MV-4-11 (cell line): ENCODE results near the gene SCAMP3.
"Not testable (repeated sequence)": the region's sequence is repeated elsewhere in the genome, so short reads cannot be mapped to it uniquely, and the experiment has no call there.

Source experiments
- DNase-seq: peaks from one replicate; lab custom pipeline; 2025; lab: John Stamatoyannopoulos, UW

Gene SCAMP3

DNA sequence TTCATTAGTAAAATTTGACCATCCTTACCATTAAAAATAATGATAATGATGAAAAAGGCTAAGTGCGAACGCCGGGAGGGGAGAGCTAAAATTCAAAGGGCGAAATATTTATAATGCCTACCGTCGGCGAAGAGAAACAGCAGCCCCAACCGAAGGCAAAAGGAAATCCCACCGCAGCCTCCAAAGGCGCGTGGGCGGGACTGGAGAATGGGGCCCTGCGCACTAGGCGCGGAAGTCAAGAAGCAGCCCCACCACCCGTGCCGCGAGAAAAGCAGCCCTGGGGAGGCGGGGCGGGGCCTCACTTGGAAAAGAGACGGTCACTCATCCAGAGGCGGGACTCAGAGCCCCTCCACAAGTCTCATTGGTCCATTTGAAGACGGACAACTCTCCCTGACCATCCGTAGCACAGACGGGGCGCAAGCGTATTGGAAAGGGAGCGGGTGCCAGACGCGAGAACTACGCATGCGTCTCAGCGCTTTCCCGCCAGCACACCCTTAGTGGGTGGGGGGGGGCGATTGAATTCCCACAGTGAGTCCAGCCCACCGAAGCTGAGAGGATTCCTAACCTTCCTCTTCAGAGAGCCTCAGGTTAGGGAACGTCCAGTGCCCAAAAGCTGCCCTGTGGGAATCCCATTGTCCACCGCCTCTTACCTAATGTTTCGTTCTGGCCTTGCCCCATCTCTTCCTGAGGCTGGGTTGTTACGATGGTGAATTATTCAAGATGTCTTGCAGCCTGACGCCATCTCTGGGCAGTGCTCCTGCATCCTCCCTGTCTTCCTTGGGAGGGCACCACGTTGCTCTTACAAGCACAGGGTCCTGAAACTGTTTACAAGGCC lies 34.7 kb downstream of the SCAMP3 start:
- peak; percentile 99 for DNase-seq

DNA sequence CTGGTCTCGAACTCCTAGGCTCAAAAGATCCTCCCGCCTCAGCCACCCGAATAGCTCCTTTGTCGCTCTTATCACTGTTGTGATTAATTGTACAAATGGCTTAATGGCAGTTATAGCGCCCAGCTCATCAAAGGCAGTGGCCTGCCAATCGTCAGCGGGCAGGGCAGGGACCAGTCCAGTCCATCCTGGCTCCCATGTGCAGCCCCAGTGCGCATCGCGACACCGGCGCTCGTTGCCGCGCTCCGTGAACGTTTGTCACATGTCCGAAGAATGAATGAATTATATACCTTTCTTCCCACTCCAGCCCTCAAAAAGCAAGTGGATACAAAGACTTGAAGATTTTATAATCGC lies 35.3 kb downstream of the SCAMP3 start:
- DNase-seq: peak; percentile 47

DNA sequence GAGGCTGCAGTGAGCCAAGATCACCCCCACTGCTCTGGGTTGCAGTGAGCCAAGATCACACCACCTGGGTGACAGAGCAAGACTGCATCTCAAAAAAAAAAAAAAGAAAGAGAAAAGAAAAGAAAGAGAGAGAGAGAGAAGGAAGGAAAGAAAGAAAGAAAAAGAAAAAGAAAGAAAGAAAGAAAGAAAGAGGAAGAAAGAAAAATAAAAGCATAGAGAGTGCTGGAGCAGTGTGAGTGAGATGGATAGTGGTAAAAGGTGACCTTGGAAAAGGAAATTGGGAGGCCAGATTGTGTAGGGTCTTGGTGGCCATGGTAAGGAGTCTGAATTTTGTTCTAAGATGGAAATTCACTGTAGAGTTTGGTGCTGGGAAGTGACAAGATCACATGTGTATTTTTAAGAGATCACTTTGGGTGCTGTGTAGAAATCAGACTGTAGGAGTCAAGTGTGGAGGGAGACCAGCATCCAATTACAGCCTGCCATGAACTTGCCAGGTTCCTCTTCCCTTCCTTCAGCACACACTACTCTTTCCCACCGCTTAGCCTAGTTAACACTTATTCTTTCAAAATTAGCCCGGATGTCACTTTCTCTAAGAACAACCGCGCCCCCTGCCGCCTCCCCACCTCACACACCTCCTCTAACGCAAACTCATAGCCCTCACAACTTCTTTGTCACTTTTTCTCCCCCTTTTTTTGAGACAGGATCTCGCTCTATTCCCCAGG lies 35.8 kb downstream of the SCAMP3 start:
- peak; percentile 87 for DNase-seq

DNA sequence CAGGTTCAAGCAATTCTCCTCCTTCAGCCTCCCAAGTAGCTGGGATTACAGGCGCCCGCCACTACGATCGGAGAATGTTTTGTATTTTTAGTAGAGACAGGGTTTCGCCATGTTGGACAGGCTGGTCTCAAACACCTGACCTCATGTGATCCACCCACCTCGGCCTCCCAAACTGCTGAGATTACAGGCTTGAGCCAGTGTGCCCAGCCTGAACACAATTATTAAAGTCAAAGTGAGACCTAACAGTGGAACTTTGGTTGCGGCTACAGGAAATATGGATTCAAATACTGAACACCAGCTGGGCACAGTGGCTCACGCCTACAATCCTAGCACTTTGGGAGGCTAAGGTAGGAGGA lies 36.8 kb downstream of the SCAMP3 start:
- not testable (repeated sequence) for DNase-seq

DNA sequence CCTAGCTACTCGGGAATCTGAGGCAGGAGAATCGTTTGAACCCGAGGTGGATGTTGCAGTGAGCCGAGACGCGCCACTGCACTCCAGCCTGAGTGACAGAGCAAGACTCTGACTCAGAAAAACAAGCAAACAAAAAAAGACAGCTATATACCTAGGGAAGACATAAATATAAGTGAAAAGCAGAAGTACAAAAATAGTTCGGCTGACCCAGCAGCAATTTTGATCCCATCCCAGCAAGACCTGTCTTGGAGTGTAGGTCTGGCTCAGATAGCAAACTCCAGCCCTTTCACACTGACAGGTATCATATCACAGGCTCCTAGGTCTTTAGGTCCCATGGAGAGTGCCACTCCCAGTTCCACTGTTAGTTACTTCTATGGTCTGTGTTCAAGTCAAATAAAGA lies 39.1 kb downstream of the SCAMP3 start:
- DNase-seq: peak; percentile 78

DNA sequence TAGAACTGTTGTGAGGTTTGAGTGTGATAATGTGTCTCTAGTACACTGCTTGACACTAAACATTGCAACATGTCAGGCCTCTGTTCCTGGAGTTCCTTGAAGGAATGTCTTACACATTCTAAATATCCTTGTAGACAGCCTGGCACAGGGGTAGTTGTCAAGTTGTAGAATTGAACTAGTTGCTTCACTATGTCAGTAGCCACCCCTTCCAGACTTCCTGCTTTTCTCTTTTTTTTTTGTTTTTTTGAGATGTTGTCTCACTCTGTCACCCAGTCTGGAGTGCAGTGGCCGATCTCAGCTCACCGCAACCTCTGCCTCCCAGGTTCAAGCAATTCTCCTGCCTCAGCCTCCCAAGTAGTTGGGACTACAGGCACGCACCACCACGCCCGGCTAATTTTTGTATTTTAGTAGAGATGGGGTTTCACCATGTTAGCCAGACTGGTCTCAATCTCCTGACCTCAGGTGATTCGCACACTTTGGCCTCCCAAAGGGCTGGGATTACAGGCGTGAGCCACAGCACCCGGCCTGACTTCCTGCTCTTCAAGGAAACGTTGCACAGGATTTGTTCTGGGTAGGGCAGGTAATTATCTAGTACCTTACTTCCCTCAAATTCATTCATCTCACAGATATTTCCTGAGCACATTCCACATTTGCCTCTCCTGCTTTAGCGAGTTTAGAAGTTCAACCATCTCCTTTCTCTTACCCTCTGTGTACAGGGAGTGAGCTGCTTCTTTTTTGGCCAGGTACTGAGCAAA lies 41.8 kb downstream of the SCAMP3 start:
- DNase-seq: not testable (repeated sequence)

DNA sequence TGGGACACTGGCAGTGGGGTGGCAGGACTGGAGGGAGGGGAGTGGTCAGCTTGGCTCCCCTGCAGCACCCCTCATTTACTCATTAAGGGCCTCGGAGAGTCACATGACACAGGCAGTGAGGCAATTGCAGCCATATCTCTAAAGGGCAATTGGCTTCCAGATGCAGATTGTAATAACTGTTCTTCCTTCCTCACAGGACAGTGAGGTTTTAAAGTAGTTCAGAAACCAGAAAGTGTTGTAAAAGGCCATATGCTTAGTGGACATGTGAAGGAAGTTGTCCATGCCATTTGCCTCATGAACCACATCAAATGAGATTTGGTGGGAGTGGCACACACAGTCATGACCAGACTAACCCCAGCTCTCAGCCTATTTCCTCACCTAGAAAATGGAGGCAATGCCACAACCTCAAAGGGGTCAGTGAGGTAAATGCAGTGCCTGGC lies 42.5 kb downstream of the SCAMP3 start:
- DNase-seq: peak; percentile 84

DNA sequence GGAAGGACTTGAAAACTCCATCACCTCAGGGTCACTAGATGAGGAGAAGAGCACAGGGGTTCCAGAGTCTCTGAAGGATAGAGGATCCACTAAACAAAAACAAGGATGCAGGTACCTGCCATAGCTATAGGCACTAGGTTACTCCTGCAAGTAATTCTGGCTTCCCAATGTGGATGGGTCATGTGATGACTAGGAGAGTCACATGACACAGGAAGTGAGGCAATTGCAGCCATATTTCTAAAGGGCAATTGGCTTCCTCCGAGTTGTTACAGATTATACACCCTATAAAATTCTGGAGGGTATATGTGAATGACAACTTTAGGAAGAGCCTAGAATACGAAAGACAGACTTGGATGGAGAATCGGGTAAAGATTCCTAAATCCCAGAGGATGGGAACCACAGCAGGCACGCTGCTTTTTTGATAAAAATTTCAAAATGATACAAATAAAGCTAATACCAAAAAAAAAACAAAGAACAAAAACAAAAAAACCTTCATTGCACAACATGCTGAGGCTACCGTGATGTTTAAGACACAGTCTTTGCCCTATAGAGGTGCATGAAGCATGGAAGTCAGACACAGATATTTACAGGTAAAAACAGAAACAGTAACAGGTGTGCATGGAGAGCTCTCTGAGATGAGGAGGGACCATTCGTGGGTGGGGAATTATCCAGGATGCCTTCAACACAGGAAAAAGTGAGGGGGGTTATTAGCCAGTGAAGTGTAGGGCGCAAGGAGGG lies 43.1 kb downstream of the SCAMP3 start:
- DNase-seq: peak; percentile 67

DNA sequence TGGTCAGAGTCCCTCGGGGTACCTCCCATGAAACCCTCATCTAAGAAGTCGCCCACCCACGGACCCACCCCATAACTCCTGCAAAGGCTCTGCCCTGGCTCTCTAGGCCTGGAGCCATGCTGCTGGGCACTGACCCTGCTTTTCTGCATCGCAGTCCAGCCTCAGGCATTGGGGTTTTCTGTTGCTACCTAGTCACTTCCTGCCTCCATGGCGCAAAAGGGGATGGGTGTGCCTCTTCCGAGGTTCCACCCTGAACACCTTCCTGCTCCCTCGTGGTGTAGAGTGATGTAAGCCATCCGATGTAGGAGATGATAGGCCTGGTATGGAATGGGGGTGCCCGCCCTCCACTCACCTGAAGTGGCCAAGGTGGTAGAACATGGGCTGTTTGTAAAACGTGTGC lies 47.5 kb downstream of the SCAMP3 start:
- DNase-seq: not testable (repeated sequence)

DNA sequence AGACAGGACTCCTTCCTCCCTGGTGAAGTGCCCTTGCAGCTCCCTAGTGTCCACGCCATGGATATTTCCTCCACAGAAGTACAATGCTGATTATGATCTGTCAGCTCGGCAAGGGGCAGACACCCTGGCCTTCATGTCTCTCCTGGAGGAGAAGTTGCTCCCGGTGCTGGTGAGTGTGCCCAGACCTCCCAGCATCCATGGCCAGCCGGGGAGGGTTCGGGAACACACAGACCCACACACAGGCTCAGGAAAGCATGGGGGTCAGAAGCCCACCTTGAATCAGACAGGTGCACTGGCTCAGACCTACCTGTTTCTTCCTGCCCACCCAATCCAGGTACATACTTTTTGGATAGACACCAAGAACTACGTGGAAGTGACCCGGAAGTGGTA lies 50.1 kb downstream of the SCAMP3 start:
- DNase-seq: not testable (repeated sequence)

DNA sequence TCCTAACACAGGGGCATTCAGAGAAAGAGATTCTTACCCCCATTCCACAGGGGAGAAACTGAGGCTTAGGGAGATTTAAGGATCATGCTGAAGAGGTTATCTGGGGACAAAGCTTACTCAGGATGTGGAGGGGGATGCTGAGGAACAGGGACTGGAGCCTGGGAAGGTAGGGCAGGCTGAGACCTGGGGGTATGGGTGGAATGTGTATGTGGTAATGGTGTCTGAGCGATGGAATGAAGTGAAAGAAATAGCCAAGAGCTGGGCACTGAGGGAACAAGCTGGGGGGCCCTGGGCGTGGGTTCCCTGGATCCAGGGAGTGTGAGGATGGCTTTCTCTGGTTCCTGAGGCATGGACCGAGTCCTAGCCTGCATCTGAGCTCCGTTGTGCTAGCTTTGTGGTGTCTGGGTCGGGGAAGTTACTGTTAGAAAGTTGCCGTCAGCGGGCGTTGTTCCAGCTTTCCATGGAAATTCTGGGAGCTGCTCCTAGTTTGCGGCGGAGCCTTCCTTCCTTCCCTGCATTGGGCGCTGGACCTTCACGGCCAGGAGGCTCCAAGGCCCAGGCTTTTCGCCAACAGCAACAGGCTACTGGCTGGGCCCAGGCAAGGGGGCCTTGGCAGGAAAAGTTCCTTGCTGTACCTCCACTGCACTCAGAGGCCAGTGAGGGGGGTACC lies 50.6 kb downstream of the SCAMP3 start:
- not testable (repeated sequence) for DNase-seq

DNA sequence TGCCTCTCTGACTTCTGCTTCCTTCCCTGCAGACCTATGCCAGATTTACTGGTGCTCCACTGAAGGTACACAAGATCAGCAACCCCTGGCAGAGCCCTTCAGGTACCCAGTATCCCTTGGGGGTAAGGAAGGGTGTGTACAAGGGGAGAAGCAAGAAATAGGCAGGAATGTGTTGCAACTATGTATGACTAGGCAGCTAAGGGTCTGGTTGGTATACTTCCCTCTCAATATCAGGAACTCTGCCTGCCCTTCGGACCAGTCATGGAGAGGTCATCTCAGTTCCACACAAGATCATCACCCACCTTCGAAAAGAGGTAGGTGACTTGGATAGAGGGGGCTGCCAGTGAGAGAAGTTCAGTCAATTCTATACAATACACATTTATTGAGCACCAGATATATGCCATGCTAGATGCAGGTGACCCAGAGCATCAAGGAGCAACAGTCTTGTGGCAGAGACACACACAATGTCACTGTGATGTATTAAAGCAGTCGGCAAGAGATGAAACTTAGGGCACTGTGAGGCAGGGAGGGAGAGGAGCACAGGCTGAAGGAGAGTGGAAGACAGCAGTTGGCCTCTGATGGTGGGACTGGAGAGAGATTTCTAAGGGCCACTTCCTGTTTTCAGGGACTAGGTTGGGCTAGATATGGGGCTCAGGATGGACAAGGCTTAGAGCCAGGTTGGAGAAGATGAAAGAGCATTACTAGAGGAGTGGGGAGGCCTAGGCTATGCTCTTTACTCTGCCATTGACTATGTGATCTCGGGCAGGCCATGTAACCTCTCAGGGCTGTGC lies 51.7 kb downstream of the SCAMP3 start:
- DNase-seq: peak; percentile 57

DNA sequence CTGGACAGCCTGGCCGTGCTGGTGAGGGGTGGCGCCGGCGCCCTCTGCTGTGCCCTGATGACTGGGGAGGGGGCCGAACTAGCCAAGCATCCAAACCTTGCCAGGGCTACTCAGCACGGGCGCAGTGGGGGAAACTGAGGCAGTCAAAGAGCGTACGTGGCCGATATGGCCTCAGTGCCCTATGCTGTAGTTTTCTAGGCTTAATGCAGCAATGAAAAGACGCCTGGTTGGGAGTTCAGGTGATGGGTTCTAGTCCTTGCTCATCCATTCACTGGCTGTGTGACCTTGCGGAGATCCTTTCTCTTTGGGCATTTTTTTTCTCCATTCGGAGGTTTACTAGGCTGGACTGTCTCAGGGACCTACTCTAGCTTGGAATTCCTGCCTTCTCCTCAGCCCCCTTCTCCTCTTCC lies 52.8 kb downstream of the SCAMP3 start:
- DNase-seq: no peak

DNA sequence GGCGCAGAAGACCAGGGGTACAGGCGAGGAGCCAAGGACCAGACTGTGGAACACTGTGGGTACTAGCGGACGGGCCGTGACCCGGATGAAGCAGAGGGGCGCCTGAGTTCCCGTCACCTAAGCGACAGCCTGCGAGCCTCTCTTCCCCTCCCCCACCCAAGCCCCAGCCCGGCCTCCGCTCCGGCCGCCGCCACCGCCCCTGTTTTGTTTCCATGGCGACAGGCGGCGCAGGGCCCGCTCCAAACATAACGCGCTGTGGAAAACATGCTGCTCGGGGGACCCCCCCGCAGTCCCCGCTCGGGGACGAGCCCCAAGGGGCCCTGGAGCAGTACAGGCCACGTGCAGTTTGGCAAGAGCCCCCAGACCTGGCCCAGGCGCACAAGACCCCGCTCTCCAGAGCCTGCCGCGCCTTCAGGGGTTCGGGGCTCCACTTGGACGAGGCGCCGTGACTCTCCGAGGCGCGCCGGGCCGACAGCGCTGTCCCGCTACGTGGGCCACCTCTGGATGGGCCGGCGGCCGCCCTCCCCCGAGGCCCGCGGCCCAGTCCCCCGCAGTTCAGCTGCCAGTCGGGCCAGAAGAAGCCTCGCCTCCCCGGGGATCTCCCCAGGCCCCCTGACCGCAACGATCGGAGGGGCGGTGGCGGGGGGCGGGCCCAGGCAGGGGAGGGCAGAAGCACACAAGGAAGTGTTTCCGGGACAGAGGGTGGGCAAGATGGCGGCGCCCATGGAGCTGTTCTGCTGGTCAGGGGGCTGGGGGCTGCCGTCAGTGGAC lies 53.4 kb downstream of the SCAMP3 start, which contains the start of gene MTX1:
MTX1 (plus strand) TSS at position 155 of the 771 bp plus-strand sequence; CDS start at position 265, 110 bp downstream.
- peak; percentile 65 for DNase-seq

DNA sequence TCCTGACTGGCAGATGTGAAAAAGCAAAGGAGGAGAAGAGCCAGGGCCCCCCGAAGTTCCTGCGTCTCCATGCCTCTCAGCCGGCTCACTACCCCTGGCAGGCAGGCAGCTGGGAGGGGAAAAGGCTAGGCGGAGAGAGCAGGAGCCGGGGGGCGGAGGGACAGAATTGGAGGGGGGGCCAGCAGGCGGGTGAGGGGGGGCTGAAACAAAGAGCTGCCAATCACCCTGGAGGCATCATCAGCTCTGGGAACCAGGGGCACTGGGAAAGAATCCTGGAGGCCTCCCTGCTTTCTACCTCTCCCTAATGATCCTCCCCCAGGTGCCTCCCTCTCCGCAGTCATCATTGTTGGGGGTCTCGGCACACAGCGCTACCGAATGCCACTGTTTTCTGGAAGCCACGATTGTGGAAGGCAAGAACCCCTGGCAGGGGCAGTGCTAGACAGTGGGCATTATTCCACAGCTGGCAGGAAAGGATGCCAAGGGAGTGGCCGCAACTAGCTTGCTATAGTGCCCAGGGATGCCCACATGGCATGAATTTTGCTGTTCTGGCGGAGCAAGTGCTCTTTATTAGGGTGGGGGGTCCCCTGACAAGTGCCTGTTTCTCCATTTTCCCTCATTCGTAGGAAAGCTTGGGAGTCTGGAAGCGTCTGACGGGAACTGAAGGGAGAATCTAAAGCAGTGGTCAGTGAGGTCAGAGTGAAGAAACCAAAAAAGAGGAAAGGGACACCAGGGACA lies 54.2 kb downstream of the SCAMP3 start, which contains the start of gene THBS3:
THBS3 (minus strand) TSS at position 92 of the 735 bp plus-strand sequence; CDS start at position 71, 21 bp downstream.
- no peak for DNase-seq

DNA sequence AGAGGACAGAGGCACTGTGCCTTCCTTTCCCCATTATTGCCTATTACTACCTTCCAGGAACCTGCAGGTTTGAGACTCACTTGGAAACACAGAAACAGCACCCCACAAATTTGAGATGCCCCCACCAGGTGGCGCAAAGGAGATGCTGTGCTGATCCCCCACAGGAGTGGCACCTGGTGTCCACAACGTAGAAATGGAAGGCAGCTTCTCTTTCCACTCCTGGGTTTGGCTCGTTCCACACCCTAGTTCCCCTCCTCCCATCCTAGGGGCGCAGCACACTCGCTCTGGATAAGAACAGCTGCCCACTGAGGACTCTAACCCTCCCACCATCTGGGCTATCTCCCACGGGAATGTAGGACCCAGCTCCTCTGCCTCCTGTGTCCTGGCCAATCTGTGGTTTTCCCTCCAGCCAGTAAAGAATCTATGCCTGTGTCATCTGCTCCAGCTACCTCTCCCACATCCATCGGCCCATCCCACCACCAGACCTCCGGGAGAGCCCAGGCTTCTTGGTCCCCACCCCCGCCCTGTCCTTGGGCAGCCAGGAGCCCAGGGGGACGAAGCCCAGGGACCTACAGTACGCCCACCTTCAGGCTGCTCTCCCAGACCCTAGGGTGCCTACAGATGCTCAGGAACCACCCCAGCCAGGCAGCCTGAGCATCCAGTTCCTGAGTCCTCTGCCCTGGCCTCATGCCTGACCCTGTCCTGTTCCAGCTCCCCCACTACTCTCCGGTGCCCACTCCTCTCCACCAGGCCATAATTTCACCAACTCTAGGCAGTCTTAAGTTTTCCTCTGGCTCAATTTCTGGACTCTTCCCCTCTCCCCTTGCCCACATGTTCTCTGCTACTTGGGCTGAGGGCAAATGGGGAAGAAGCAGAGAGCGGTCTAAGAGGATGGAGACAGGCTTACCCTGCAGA lies 55.0 kb downstream of the SCAMP3 start:
- DNase-seq: peak; percentile 68
